Stimulated activated CD4-positive, alpha-beta T cell treated with anti-CD3 and anti-CD28 coated beads, Interleukin-2, amount 100 ng/mL, for 48 hours (primary cell): ENCODE measurements around the gene STK38L.
"Not testable (repeated sequence)": the region's sequence is repeated elsewhere in the genome, so short reads cannot be mapped to it uniquely, and the experiment has no call there.

Source experiments
- DNase-seq, 2 donors: peaks; one replicate each; pipeline ENCODE4 v3.0.0-alpha.2; 2020

Gene STK38L

DNA sequence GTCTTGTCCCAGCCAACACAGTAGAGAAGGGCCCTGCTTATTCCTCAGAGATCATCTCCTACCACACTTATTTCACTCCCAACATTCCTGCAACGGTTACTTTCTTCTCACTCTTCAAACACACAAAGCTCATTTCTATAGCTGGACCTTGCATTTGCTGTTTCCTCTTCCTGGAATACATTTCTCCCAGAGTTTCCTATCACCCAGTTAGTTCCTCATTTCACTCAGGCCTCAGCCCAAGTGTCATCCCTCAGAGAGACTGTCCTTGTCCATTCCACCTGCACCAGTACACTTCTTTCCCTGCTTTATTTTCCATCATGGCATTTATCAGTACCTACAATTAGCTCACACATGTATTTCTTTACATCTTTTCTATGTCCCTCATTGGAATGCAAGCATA, 14.7 kb upstream of the STK38L start:
- no peak for DNase-seq

DNA sequence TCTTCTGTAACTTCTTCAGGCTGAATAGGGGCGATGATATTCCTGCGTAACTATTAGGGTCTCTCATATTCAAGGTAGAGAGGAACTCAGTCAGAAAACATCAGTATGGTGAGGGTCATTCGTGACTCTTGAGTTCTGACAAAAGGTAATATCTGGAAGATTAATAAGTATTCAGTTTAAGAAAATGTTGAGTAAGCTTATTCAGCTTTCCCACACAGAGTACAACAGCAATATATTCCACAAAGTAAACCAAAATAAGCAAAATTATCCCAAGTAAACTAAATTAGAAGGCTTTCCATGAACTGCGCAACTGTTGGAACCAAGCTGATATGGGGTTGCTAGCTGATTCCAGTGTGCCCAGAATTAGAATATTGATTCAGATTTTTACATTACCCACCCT, 12.7 kb upstream of the STK38L start:
- not testable (repeated sequence) for DNase-seq

DNA sequence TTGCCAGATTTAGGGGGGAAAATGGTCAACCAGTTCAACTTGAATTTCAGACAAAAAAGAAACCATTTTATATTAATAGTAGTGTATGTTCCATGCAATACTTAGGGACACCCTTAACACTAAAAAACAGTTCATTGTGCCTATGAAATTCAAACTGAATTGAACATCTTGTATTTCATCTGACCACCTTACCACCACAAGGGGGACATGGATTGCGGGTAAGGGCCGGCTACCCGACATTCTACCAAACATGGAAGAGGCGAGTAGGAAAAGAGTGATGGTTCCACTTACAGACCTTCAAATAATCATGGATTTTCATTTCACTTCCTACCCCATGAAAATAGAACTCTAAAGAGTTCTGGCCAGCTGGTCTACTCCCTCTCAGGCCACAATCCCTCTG, 10.3 kb upstream of the STK38L start:
- no peak for DNase-seq

- no peak for DNase-seq
Measured at GRCh38 chr12:27236498-27236897, 7.6 kb upstream of the STK38L start.

DNA sequence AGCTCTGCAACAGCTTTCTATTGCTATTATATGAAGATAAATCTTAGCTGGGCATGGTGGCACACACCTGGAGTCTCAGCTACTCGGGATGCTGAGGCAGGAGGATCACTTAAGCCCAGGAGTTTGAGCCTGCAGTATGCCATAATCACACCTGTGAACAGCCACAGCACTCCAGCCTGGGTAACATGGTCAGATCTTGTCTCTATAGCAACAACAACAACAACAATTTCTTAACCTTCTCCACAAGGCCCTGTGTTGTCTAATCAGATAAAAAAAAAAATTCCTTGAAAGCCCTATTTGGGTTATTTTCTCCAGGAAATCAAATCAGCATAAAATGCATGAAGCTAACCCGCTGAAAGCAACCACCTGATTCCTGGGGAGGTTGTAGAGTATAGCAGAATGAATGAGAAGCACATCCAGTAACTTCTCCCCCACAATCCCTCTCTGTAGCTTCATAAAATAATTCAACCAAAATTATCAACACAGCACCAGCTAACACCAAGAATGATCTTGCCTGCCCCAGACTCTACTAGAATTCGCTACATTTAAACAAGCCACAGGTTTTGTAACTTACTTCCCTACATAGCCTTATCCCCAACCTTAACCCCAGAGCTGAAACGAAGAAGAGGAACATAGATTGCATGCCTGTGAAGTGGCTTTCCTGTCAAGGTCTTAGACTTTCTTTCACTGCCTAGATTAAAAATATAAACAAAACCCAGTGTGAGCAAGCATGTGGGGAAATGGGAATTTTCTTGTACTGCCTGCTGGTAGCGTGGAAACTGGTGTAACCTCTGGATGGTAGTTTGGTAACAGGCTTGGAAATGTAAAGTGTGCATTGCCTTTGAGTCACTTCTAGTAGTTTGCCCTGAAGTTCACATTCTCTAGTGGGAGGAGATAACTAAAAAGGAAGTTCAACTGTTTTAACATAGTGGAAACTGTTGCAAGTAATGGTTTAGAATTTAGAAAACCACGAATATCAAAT, 6.0 kb upstream of the STK38L start:
- DNase-seq, result no peak

DNA sequence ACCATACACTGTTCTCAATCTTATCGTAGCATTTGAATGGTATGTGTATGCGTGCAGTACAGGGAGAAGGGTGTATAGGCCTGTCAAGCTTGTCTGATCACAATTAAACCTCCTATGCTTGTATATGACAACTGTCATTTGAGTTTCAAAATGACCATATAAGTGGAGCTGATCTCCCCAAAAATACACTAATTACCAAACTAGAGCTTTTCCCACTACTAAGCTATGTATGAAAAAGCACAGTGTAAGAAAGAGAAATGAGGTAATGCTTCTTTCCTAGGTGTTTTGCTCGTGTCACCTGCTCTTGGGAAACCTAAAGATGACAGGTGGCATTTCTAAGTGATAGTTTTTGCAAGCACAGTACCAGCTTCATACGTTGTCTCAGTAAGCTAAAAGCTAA, 1.1 kb upstream of the STK38L start:
- no peak for DNase-seq

DNA sequence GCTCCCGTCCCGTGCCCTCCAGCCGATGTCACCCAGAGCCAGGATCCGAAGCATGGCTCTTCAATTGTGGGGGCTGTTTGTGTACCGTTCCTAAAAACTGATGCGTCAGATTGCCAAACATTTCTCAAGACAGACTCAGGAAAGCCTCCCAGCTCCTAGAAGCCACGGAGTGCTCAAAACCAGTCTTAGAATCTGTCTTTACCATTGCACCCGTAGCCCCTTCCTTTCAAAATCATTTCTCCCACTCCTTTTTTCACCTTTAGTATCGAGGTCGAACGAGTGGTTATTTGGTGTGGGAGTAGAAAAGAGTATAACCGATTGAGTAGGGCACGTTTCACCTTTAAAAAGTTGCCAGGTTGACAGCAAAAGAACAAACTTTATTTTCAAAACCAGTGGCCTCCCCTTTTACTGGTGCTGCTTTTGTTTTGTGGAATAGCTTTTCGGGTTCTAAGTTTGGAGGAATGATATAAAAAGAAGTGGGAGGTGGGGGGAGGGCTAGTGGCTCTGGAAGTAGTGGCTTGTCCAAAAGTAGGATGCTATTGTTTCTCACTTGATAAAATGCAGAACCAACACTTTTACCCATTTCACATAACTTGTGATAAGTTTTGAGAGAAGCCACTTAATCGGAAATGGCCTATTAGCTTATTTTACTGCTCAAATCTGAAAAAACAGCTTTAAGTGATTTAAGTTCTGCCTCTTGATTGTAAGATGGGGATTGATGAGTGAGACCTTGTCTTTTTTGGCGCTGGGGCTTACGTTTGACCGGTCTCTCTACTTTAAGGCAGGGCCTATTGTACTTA, 803 bp downstream of the STK38L start:
- DNase-seq, result no peak

- no peak for DNase-seq
Measured at GRCh38 chr12:27246141-27246540, 2.1 kb downstream of the STK38L start.

- no peak for DNase-seq
Measured at GRCh38 chr12:27246774-27247173, 2.7 kb downstream of the STK38L start.

DNA sequence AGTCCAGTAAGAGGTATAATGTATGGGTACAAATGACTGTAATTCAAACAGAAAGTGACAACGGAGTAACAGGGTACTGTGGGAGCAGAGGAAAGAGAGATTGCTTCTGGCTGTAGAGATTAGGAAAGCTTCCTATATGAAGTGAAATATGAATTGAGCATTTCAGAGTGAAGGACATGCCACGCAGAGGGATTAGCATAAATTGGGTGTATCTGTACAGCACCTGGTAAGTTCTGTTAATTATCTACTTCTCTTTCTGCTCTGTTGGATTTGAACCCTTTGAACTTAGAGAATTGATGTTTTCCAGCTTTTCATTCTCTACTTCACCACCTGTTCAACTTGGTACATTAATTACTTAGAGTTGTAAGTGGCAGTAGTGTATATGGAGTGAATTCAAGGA, 8.8 kb downstream of the STK38L start:
- no peak for DNase-seq

DNA sequence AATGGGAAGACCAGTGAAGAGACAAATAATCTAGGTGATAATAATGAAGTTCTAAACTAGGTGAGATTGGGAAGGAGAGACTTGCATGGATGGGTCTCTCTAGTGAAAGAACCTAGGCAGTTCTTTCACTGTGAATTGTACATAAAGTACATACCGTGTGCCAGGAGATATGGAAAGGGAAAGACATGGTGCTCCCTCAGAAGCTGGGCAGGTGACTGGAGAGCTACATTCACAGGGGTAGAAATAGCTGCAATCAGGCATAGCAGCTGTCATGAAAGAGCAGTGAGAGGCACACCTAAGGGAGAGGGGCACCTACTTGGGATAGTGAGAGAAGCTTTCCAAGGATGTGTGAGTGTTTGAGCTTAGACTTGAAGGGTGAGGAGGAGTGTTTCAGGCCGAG, 9.3 kb downstream of the STK38L start:
- DNase-seq, result no peak

DNA sequence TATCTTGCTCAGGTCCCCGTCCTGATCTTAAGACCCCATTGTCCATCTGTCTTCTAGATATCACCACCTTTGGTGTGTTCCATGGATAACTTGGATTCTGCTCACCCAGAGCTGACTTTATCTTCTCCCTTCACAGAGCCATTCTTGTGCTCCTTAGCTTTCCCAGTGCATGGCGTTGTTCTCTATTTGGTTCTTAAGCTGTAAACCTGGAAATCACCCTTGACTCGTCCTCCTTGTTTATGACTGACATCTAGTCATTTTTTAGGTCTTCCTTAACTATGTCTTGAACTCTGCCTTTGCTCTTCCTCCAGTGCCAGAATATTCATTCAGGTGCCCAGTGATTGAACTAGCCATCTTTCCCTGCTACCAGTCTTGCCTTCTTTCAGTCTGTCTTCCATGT, 11.7 kb downstream of the STK38L start:
- DNase-seq, result no peak

DNA sequence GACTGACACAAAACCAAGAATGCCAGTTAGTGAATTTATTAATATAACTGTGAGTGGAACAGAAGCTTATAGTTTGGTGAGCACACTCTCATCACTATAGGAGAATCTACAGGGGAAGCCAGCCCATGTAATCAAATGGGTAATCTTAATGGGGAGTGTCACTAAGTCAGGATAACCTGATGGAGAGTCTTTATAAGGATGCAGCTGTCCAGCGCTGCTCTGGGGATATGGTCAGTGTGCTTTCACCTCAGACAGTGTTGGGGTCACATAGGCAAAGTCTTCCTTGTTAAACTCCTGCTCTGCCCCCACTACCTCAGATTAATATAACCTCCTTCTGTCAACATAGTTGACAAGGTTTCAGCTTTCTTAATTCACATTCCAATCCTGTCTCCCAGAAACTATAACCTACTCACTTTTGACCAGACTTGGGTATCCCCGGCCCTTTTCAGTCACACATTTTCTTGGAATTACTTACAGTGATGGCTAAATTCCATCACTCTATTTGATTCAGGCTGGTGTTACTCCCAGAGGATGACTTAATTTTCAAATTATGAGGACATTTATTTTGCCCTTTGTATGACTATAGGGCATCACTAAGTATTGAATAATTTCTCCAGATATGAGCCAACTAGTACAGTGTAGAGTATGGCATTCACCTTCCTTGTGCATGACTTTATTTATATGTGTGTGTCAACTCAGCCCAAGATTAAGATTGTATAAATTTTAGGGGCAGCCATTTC, 13.2 kb downstream of the STK38L start:
- no peak for DNase-seq

DNA sequence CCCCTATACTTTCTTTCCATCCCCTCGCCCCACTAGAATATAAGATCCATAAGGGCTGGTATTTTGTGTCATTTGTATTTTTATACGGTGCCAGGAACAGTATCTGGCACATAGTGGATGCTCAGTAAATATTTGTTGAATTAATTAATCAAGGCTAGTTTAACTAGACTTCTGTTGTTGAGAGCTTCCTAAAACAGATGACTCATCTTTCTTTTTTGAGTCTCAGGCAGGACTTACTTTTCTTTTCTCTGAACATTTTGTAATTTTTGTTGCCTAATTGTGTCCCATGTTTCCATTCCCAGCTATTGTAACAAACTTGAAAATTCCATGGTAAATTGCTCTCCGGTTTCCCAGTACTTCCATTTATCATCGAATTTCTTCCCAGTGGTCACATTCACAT, 16.7 kb downstream of the STK38L start:
- no peak for DNase-seq

DNA sequence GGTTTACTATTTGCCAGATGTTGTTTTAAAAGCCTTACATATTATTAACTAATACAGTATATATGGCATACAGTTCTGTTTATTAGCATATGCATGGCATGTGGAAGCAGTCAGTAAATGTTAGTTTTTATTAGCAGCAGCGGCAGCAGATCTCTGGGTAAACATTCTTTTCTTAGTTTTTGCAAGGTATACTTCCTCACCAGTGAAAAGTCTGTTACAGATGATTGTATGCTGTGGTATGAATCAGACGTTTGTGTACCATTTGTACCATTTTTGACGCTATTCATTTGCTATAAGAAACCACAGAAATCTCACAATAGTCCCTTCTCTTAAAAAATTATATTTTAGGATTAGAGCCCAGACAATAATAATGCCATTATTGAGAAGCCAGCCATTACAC, 17.8 kb downstream of the STK38L start:
- DNase-seq, result no peak

GRCh38 chr12:27270148-27270547, 26.1 kb downstream of the STK38L start:
- DNase-seq, result no peak

DNA sequence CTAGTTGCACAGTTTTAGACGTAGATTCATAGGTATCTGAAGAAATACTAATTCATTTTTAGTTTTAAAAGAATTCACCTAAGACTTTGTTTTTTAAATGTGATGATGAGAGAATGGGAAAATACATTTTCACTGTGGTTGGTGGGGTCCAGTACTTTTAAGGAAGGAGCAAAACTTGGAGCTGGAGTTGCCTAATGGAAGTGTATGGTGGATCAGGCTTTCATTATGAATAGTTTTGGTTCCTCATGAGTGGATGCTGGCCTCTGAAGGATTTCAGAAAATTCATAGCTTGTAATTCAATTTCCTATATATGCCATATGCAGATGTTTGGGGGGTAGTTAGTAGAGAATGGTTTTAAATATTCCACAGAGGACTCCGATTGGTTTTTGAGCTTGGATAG, 27.1 kb downstream of the STK38L start:
- DNase-seq, result no peak

- DNase-seq, result no peak
Measured at GRCh38 chr12:27272373-27273028, 28.4 kb downstream of the STK38L start.

DNA sequence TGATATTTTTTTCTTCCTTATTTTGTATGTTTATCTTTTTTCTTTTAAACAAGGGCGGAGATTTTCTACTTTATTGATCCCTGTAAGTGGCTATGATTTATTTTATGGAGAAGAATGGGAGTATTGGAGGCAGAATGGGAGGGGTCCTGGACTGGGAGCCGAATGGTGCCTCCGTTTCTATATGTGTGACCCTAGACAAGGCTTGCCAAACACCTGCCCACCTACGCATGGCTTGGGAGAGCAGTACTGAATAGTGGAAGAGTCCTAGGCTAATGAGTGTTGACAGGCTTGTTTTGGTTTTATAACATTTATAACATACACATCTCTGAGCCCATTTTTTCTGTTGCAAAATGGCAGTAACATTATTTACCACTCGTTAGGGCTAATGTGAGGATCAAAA, 29.0 kb downstream of the STK38L start:
- DNase-seq, result no peak

- no peak for DNase-seq
Measured at GRCh38 chr12:27274706-27275105, 30.6 kb downstream of the STK38L start.

DNA sequence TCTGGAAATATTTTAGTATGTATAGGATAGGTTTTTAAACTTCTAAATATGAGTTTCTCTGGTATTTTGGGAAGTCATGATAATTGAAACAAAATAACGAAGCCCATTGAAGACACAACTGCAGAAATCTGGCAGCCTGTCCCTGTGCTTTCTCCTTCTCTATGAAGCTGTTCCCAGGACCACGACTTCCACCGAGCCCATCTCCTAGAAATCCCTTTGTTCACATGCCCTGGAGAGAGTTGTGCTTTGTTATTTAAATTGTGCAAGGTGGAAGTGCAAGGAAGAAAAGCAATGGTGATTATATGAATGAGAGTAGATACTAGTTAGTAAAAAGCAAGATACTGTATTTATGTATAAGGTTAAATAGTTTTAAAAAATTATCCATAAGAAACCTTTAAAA, 32.2 kb downstream of the STK38L start:
- DNase-seq, result no peak

DNA sequence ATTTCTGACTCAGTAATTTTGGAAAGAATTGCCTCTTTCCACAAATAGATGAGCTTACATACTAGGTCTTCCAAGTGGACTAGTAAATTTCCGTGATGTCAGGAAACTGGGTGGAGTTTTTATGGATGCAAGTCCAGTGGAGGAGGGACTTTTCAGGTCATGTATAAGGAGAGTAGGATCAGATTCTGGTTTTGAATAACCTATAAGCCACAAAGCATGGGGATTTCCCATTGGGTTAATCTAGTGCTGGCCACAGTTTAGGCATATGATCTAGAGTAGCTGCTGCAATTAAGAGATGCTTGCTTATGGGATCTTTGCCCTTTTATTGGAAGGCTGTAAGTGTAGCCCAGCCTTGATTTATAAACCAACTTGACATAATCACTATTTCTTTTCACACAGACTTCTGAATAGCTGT, 33.8 kb downstream of the STK38L start:
- DNase-seq, result peak; percentile 1 to 22

GRCh38 chr12:27279826-27280225, 35.7 kb downstream of the STK38L start:
- DNase-seq, result no peak
